Smooth muscle cell (in vitro differentiated cells): ENCODE results near the gene OLFM2. TPM values are rescaled to one million over a fixed set of nuclear protein-coding genes. Genes with fewer than 3 reads are reported as not detected.
"Not testable (repeated sequence)": the region's sequence is repeated elsewhere in the genome, so short reads cannot be mapped to it uniquely, and the experiment has no call there.

Source experiments
- DNase-seq: peaks from one replicate; lab custom pipeline; 2025; ENCODE audit not compliant: unreplicated experiment; lab: John Stamatoyannopoulos, UW
- H2AFZ ChIP-seq: fragments of 200-600 bp; sonication (generic); 2 replicates; pipeline ENCODE4 v1.6.0; 2016; ENCODE audit warnings: antibody characterized with exemption, low read depth, mild to moderate bottlenecking
- H3F3A ChIP-seq: fragments of 200-600 bp; sonication (generic); 2 replicates; pipeline ENCODE4 v1.6.0; 2017; ENCODE audit warnings: antibody characterized with exemption, low read depth
- H3K27ac ChIP-seq: fragments of 200-600 bp; sonication (generic); 2 replicates; pipeline ENCODE4 v1.5.1; 2016; ENCODE audit warnings: low read depth, mild to moderate bottlenecking
- H3K27me3 ChIP-seq: fragments of 200-600 bp; sonication (generic); 2 replicates; pipeline ENCODE4 v1.6.1; 2016; ENCODE audit warnings: low read depth, mild to moderate bottlenecking
- H3K36me3 ChIP-seq: fragments of 200-600 bp; sonication (generic); 2 replicates; pipeline ENCODE4 v1.5.1; 2016; ENCODE audit warnings: low read depth
- H3K4me1 ChIP-seq: fragments of 200-600 bp; sonication (generic); 2 replicates; pipeline ENCODE4 v1.5.1; 2016; ENCODE audit warnings: low read depth
- H3K4me2 ChIP-seq: fragments of 200-600 bp; sonication (generic); 2 replicates; pipeline ENCODE4 v1.6.0; 2016; ENCODE audit warnings: mild to moderate bottlenecking
- H3K4me3 ChIP-seq: fragments of 200-600 bp; sonication (generic); 2 replicates; pipeline ENCODE4 v1.5.1; 2016; ENCODE audit warnings: mild to moderate bottlenecking
- H3K79me2 ChIP-seq: fragments of 200-600 bp; sonication (generic); 2 replicates; pipeline ENCODE4 v1.6.0; 2016; ENCODE audit warnings: low read depth, mild to moderate bottlenecking
- H3K9ac ChIP-seq: fragments of 200-600 bp; sonication (generic); 2 replicates; pipeline ENCODE4 v1.6.0; 2016; ENCODE audit warnings: low read depth
- H3K9me3 ChIP-seq: fragments of 200-600 bp; sonication (generic); replicated peaks from 2 replicates; pipeline ENCODE4 v1.5.1; 2016; ENCODE audit warnings: low read depth
- H4K20me1 ChIP-seq: fragments of 200-600 bp; sonication (generic); 2 replicates; pipeline ENCODE4 v1.6.0; 2016; ENCODE audit warnings: low read depth
- WGBS: methylation state at CpG from one replicate; pipeline ENCODE4 v1.1.7; 2016; ENCODE audit warnings: low lambda C conversion rate; 5-methylcytosine and 5-hydroxymethylcytosine counted together
- polyA plus RNA-seq: library from polyadenylated mRNA; unstranded; fragments of >200 nt; fragmentation: Nextera tagmentation; extraction: Ambion mirVana; gene quantifications from 2 replicates; pipeline ENCODE4 v1.2.1, GENCODE V29; 2016
- total RNA-seq: library from RNA; depleted of rRNA; stranded (reverse); fragments of >200 nt; gene quantifications from 2 replicates; pipeline ENCODE4 v1.2.3, GENCODE V29; 2014
- TF ChIP-seq, protein P1 (sequence below): fragments of 200-600 bp; sonication (generic); IDR thresholded peaks from 2 replicates; pipeline ENCODE4 v1.5.1; 2017; ENCODE audit warnings: borderline replicate concordance, mild to moderate bottlenecking, antibody characterized with exemption; ENCODE audit not compliant: insufficient read depth, poor library complexity, severe bottlenecking

OLFM2 gene
- total and polyA plus RNA-seq, 2 experiments from 2014 or later: 63.1 to 119 TPM

DNA sequence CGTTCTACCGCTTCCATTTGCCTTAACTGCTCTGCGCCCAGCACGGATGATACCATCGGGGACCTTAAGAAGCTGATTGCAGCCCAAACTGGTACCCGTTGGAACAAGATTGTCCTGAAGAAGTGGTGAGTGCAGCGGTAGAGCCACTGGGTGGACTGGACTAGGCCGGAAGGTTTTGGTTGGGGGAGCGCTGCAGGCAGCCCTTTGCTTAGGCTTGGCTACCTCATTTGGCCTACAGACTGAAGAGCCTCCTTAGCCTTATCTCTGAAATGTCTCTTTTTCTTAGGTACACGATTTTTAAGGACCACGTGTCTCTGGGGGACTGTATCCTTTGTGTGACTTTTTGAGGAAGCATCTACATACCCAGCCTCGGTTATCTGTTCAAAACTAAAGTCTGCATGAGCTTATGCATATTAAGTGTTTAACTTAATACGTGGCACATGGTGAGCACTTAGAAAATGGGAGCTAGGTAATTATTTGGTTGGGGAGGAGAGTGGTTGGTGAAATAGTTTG lies 107.7 kb downstream of the OLFM2 start:
- H2AFZ ChIP-seq: no peak overlapping the region
- peaks cover 11% of the 10 kb centered on the region for H3K4me1 ChIP-seq
- DNase-seq: no peak
- TF ChIP-seq, protein P1, sequence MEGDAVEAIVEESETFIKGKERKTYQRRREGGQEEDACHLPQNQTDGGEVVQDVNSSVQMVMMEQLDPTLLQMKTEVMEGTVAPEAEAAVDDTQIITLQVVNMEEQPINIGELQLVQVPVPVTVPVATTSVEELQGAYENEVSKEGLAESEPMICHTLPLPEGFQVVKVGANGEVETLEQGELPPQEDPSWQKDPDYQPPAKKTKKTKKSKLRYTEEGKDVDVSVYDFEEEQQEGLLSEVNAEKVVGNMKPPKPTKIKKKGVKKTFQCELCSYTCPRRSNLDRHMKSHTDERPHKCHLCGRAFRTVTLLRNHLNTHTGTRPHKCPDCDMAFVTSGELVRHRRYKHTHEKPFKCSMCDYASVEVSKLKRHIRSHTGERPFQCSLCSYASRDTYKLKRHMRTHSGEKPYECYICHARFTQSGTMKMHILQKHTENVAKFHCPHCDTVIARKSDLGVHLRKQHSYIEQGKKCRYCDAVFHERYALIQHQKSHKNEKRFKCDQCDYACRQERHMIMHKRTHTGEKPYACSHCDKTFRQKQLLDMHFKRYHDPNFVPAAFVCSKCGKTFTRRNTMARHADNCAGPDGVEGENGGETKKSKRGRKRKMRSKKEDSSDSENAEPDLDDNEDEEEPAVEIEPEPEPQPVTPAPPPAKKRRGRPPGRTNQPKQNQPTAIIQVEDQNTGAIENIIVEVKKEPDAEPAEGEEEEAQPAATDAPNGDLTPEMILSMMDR: no peak
- no peak overlapping the region for H3K27ac ChIP-seq
- H3K79me2 ChIP-seq: peaks cover 67% of the 10 kb centered on the region
- H3K9me3 ChIP-seq: no peaks in the 10 kb centered on the region
- 38% methylated on average over 13 of the region's 13 CpGs for WGBS
- H3K9ac ChIP-seq: peak overlapping the region; percentile 86
- H3K36me3 ChIP-seq: no peaks in the 10 kb centered on the region
- peak overlapping the region; percentile 70 for H3K4me3 ChIP-seq
- peaks cover 20% of the 10 kb centered on the region for H4K20me1 ChIP-seq
- H3K4me2 ChIP-seq: peak overlapping the region; percentile 98
- no peaks in the 10 kb centered on the region for H3F3A ChIP-seq
- H3K27me3 ChIP-seq: no peaks in the 10 kb centered on the region

DNA sequence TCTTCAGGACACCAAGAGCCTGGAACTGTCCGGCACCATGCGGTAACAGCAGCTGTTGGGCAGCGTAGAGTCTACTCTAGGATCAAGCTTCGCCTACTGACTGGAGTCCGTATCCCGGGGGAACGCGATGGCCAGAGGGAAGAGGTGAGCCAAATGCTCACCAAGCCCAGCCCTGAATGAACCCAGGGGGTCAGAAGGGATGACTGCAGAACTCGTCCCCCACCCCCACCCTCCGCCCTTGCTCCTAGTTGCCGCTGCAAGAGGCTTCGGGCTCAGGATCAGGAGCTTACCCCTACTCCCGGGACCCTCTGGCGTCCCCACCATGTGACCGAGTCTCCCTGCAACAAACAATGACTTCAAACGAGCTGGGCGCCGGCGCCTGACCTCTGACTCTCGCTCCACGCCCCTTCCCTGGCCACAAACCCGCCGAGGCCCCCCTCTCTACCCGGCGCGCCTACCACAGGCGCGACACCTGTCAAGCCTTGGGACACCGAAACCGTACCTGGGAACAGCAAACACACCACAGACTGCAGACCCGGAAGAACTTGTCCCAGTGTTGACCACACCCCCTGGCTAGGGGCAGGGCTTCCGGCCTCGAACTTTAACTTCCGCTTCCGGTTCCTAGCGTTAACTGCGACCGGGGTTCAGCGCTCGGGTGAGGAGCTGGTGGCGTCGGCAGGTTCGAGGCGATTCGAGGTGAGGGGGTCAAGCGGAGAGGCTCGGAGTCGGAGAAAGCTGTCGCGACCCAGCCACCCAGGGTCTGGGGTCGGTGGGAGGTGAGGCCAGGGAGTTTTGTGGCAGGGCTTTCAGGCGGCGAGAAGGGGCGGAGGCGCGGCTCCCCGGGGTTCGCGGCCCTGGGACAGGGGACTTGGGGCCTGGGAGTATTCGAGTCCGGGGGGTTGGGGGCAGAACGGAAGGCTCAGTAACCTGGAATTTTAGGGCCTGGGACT lies 108.8 kb downstream of the OLFM2 start, which contains the start of gene UBL5:
Gene UBL5, plus strand, starts transcription at position 630 of the 950 bp plus-strand sequence. CDS start 420 bp downstream, outside the sequence.
- no peaks in the 10 kb centered on the region for H3K27me3 ChIP-seq
- no peaks in the 10 kb centered on the region for H3K36me3 ChIP-seq
- H2AFZ ChIP-seq: peak within 1 kb of the TSS; percentile 60
- H3K79me2 ChIP-seq: peaks cover 66% of the 10 kb centered on the region
- H3F3A ChIP-seq: no peaks in the 10 kb centered on the region
- WGBS: 1% methylated on average over 59 of the region's 62 CpGs
- peak; percentile 37 for DNase-seq
- peak within 1 kb of the TSS; percentile 86 for H3K9ac ChIP-seq
- TF ChIP-seq, protein P1: no peak
- peak within 1 kb of the TSS; percentile 70 for H3K4me3 ChIP-seq
- H3K9me3 ChIP-seq: no peaks in the 10 kb centered on the region
- H3K27ac ChIP-seq: peak within 1 kb of the TSS; percentile 9
- peak within 1 kb of the TSS; percentile 98 for H3K4me2 ChIP-seq
- H4K20me1 ChIP-seq: peaks cover 20% of the 10 kb centered on the region
- peaks cover 11% of the 10 kb centered on the region for H3K4me1 ChIP-seq

DNA sequence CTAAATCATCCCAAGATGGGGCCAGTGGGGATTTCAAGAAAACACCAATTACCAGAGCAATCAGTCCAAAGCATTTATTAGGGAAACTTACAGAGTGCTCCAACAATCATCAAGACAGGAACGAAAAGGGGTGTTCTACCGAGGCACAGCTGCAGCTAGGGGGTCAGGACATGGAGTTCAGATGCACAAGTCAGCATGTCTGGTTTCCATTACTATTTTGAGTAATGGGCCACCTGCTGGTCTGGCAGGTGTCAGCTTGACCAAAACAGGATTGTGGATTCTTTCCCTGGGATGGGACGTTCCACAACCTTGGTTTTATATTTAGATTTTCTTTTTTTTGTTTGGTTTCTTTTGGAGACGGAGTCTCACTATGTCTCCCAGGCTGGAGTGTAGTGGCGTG lies 112.5 kb downstream of the OLFM2 start:
- no peaks in the 10 kb centered on the region for H3K27me3 ChIP-seq
- peaks cover 8% of the 10 kb centered on the region for H3K4me1 ChIP-seq
- H3K4me3 ChIP-seq: no peak overlapping the region
- DNase-seq: no peak
- no peaks in the 10 kb centered on the region for H3K36me3 ChIP-seq
- H3F3A ChIP-seq: no peaks in the 10 kb centered on the region
- peaks cover 7% of the 10 kb centered on the region for H4K20me1 ChIP-seq
- no peak overlapping the region for H3K4me2 ChIP-seq
- no peak overlapping the region for H2AFZ ChIP-seq
- peaks cover 37% of the 10 kb centered on the region for H3K79me2 ChIP-seq
- TF ChIP-seq, protein P1: no peak
- H3K27ac ChIP-seq: no peak overlapping the region
- H3K9me3 ChIP-seq: no peaks in the 10 kb centered on the region
- H3K9ac ChIP-seq: no peak overlapping the region
- 97% methylated on average over 5 of the region's 5 CpGs for WGBS

DNA sequence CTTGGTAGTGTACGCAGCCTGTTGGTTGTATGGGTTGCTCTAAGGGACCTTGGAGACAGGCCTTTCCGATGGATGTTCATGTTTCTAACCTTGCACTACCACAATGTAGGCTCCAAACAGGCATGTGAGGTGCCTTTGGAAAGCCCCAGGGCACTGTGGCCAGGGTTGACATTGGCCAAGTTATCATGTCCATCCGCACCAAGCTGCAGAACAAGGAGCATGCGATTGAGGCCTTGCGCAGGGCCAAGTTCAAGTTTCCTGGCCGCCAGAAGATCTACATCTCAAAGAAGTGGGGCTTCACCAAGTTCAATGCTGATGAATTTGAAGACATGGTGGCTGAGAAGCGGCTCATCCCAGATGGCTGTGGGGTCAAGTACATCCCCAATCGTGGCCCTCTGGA lies 116.3 kb downstream of the OLFM2 start:
- H3K36me3 ChIP-seq, H2AFZ ChIP-seq, H3F3A ChIP-seq, H3K27me3 ChIP-seq, H3K9me3 ChIP-seq, H3K9ac ChIP-seq, DNase-seq: not testable (repeated sequence)
- Histone ChIP-seq H3K4me1 (peaks cover 11% of the 10 kb centered on the region), H3K79me2 (peaks cover 39% of the 10 kb centered on the region), H3K4me2 (peak overlapping the region; percentile 63), H3K4me3 (peak overlapping the region; percentile 35), H4K20me1 (peaks cover 20% of the 10 kb centered on the region), H3K27ac (peak overlapping the region; percentile 32)
- WGBS: 96% methylated on average over 8 of the region's 8 CpGs
